Liver (tissue), 9 donors: ENCODE measurements around the gene GFRA1. TPM values are rescaled to one million over a fixed set of nuclear protein-coding genes. Genes with fewer than 3 reads are reported as not detected.

ENCODE experiments used
- DNase-seq: peaks from one replicate; pipeline ENCODE4 v3.0.0-alpha.2; 2017; ENCODE audit warnings: low spot score
- H3K27ac ChIP-seq, 2 donors: one replicate each; pipeline ENCODE4 v1.7.0; 2013; ENCODE audit warnings: inconsistent platforms in 2 of 2, low read length in 2 of 2, control low read depth in 1 of 2, low read depth in 1 of 2, mild to moderate bottlenecking in 1 of 2
- H3K27me3 ChIP-seq, 4 donors: one replicate each; pipeline versions ENCODE4 v1.6.1 to v1.7.0; 2013; ENCODE audit warnings: low read length in 3 of 4, inconsistent platforms in 1 of 4, mild to moderate bottlenecking in 1 of 4, moderate library complexity in 1 of 4; ENCODE audit not compliant: control insufficient read depth in 4 of 4, insufficient read depth in 4 of 4
- H3K36me3 ChIP-seq, 4 donors: one replicate each; pipeline versions ENCODE4 v1.6.1 to v1.7.0; 2013; ENCODE audit warnings: low read length in 3 of 4, mild to moderate bottlenecking in 3 of 4, low read depth in 1 of 4, moderate library complexity in 1 of 4; ENCODE audit not compliant: control insufficient read depth in 4 of 4, insufficient read depth in 3 of 4
- H3K4me1 ChIP-seq, 4 donors: one replicate each; pipeline versions ENCODE4 v1.6.1 to v1.7.0; 2013; ENCODE audit warnings: low read length in 3 of 4, mild to moderate bottlenecking in 3 of 4, moderate library complexity in 1 of 4; ENCODE audit not compliant: control insufficient read depth in 4 of 4, insufficient read depth in 4 of 4
- H3K4me3 ChIP-seq, 3 donors: one replicate each; pipeline versions ENCODE4 v1.6.1 to v1.7.0; 2013; ENCODE audit warnings: low read length in 3 of 3, control low read depth in 1 of 3, low read depth in 1 of 3, mild to moderate bottlenecking in 1 of 3
- H3K9ac ChIP-seq, 2 donors: one replicate each; pipeline ENCODE4 v1.7.0; 2013; ENCODE audit warnings: low read length in 2 of 2, mild to moderate bottlenecking in 2 of 2, moderate library complexity in 2 of 2, control low read depth in 1 of 2, low read depth in 1 of 2
- H3K9me3 ChIP-seq, 4 donors: one replicate each; pipeline versions ENCODE4 v1.6.1 to v1.7.0; 2013; ENCODE audit warnings: low read length in 3 of 4; ENCODE audit not compliant: control insufficient read depth in 4 of 4
- EGR1 ChIP-seq, 2 donors: IDR thresholded peaks; 2 replicates each; pipeline ENCODE4 v1.6.1; 2016 to 2018; ENCODE audit warnings: antibody characterized with exemption in 2 of 2, low read depth in 2 of 2
- FOXA1 ChIP-seq: IDR thresholded peaks from 2 replicates; pipeline ENCODE4 v1.6.1; 2016; ENCODE audit warnings: antibody characterized with exemption
- HNF4A ChIP-seq, 2 donors: conservative IDR thresholded peaks; 2 replicates each; pipeline ENCODE4 v1.6.1; 2016; ENCODE audit warnings: antibody characterized with exemption in 2 of 2, mild to moderate bottlenecking in 2 of 2
- HNF4G ChIP-seq: IDR thresholded peaks from 2 replicates; pipeline ENCODE4 v1.6.1; 2016; ENCODE audit warnings: antibody characterized with exemption
- JUND ChIP-seq, 2 donors: IDR thresholded peaks; 2 replicates each; pipeline ENCODE4 v1.6.1; 2016; ENCODE audit warnings: antibody characterized with exemption in 2 of 2
- NR2F2 ChIP-seq: IDR thresholded peaks from 2 replicates; pipeline ENCODE4 v1.6.1; 2016; ENCODE audit warnings: antibody characterized with exemption
- RAD21 ChIP-seq, 2 donors: IDR thresholded peaks; 2 replicates each; pipeline ENCODE4 v1.6.1; 2016; ENCODE audit warnings: antibody characterized with exemption in 2 of 2, mild to moderate bottlenecking in 2 of 2
- RXRA ChIP-seq, 2 donors: IDR thresholded peaks; 2 replicates each; pipeline ENCODE4 v1.6.1; 2017 to 2018; ENCODE audit warnings: antibody characterized with exemption in 2 of 2, mild to moderate bottlenecking in 1 of 2
- SP1 ChIP-seq: IDR thresholded peaks from 2 replicates; pipeline ENCODE4 v1.6.1; 2018; ENCODE audit warnings: antibody characterized with exemption, mild to moderate bottlenecking
- TAF1 ChIP-seq: conservative IDR thresholded peaks from 2 replicates; pipeline ENCODE4 v1.6.1; 2016; ENCODE audit warnings: antibody characterized with exemption, mild to moderate bottlenecking
- ZBTB33 ChIP-seq: IDR thresholded peaks from 2 replicates; pipeline ENCODE4 v1.6.1; 2016; ENCODE audit warnings: antibody characterized with exemption
- WGBS: extraction: QIAGEN DNeasy Blood & Tissue Kit; methylation state at CpG from one replicate; pipeline ENCODE4 v1.1.7; 2013; 5-methylcytosine and 5-hydroxymethylcytosine counted together
- polyA plus RNA-seq, 2 donors: library from polyadenylated mRNA; stranded (reverse) in 1 of 2; unstranded in 1 of 2; fragments of 200-250 nt in 1 of 2; fragments of >200 nt in 1 of 2; fragmentation: Nextera tagmentation in 1 of 2; extraction: Ambion mirVana in 1 of 2; gene quantifications; one replicate each; pipeline versions ENCODE4 v1.2.1 to v1.2.3, GENCODE V29; 2013 to 2015
- total RNA-seq, 2 donors: library from RNA; depleted of rRNA; stranded (reverse); fragments of >200 nt; gene quantifications; one replicate each; pipeline ENCODE4 v1.2.3, GENCODE V29; 2014
- TF ChIP-seq, protein P1 (sequence below): fragments of 150-350 bp; IDR thresholded peaks from 2 replicates; pipeline ENCODE4 v1.5.1; 2017; ENCODE audit warnings: improper control_type of control experiment, low read depth, low read length; ENCODE audit not compliant: missing input control
- TF ChIP-seq, protein P2 (sequence below): IDR thresholded peaks from 2 replicates; pipeline ENCODE4 v1.6.1; 2016; ENCODE audit warnings: antibody characterized with exemption, mild to moderate bottlenecking
- TF ChIP-seq, protein P3 (sequence below): IDR thresholded peaks from 2 replicates; pipeline ENCODE4 v1.6.1; 2016; ENCODE audit warnings: antibody characterized with exemption
- donor health status: healthy.
- donor health status: healthy.
- donor health status: healthy.
- donor health status: healthy.
- donor health status: healthy.

Gene GFRA1
- total and polyA plus RNA-seq, 4 donors = 14.2 to 53.6 (median 17.8) TPM

DNA sequence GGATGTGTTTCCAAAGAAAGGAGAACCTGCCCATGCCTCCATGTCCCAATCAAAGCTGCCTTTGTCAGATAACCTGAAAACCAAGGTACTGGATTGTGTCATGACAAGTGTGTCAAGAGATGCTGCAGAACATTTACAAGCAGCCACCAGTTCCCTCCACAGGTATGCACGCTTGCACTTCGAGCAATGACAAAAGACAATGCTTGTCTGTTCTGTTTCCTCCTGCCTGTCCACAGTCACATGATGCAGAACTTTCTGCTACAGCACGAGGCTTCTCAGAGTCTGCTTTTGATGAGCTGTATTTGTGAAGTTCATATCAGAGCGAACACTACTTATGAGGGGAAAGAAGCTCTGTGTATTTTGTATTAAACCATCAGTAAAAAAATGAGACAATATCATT, 209.9 kb downstream of the GFRA1 start:
- WGBS = 83% methylated on average over 4 of the region's 4 CpGs
- Histone ChIP-seq H3K27ac (no peak overlapping the region), H3K27me3 (no peaks in the 10 kb centered on the region), H3K9ac (no peak overlapping the region), H3K4me1 (peaks cover 1 to 12% (median 6%) of the 10 kb centered on the region in 4 donors), H3K36me3 (peaks cover 2 to 17% (median 2%) of the 10 kb centered on the region in 4 donors), H3K9me3 (no peaks in the 10 kb centered on the region), H3K4me3 (no peak overlapping the region)
- no peak for DNase-seq
- TF ChIP-seq, protein P1, sequence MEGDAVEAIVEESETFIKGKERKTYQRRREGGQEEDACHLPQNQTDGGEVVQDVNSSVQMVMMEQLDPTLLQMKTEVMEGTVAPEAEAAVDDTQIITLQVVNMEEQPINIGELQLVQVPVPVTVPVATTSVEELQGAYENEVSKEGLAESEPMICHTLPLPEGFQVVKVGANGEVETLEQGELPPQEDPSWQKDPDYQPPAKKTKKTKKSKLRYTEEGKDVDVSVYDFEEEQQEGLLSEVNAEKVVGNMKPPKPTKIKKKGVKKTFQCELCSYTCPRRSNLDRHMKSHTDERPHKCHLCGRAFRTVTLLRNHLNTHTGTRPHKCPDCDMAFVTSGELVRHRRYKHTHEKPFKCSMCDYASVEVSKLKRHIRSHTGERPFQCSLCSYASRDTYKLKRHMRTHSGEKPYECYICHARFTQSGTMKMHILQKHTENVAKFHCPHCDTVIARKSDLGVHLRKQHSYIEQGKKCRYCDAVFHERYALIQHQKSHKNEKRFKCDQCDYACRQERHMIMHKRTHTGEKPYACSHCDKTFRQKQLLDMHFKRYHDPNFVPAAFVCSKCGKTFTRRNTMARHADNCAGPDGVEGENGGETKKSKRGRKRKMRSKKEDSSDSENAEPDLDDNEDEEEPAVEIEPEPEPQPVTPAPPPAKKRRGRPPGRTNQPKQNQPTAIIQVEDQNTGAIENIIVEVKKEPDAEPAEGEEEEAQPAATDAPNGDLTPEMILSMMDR = no peak
- TF ChIP-seq, protein P2, sequence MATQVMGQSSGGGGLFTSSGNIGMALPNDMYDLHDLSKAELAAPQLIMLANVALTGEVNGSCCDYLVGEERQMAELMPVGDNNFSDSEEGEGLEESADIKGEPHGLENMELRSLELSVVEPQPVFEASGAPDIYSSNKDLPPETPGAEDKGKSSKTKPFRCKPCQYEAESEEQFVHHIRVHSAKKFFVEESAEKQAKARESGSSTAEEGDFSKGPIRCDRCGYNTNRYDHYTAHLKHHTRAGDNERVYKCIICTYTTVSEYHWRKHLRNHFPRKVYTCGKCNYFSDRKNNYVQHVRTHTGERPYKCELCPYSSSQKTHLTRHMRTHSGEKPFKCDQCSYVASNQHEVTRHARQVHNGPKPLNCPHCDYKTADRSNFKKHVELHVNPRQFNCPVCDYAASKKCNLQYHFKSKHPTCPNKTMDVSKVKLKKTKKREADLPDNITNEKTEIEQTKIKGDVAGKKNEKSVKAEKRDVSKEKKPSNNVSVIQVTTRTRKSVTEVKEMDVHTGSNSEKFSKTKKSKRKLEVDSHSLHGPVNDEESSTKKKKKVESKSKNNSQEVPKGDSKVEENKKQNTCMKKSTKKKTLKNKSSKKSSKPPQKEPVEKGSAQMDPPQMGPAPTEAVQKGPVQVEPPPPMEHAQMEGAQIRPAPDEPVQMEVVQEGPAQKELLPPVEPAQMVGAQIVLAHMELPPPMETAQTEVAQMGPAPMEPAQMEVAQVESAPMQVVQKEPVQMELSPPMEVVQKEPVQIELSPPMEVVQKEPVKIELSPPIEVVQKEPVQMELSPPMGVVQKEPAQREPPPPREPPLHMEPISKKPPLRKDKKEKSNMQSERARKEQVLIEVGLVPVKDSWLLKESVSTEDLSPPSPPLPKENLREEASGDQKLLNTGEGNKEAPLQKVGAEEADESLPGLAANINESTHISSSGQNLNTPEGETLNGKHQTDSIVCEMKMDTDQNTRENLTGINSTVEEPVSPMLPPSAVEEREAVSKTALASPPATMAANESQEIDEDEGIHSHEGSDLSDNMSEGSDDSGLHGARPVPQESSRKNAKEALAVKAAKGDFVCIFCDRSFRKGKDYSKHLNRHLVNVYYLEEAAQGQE = no peak
- TF ChIP-seq SP1 (no peak), RAD21 (IDR thresholded peaks at IDR 0.05) (no peak), EGR1 (IDR thresholded peaks at IDR 0.05; ENCODE audit: low read depth in 2 of 2) (no peak), ZBTB33 (no peak), JUND (IDR thresholded peaks at IDR 0.05) (no peak)
- TF ChIP-seq, protein P3, sequence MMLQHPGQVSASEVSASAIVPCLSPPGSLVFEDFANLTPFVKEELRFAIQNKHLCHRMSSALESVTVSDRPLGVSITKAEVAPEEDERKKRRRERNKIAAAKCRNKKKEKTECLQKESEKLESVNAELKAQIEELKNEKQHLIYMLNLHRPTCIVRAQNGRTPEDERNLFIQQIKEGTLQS = no peak

DNA sequence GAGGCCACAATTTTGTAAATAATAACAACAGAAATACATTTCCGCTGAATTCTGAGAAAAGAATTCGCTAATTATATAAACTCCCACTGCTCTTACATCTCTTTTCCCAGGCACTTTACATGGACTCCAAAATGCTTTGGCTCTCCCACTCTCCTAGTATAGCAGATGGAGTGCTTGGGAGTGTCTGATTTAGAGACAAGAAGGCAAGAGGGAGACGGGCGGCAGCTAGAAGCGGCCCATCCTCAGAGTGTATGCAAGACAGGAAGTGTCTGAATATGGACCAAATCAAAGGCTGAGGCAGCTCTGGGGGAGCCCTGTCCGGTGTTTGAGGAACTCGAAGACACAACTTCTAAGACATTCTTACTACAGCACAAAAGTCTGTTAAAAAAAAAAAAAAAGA, 212.1 kb downstream of the GFRA1 start:
- Histone ChIP-seq H3K4me1 (peaks cover 5 to 31% (median 24%) of the 10 kb centered on the region in 4 donors), H3K36me3 (peaks cover 2 to 17% (median 2%) of the 10 kb centered on the region in 4 donors), H3K4me3 (no peak overlapping the region), H3K9me3 (no peaks in the 10 kb centered on the region), H3K27ac (no peak overlapping the region), H3K27me3 (no peaks in the 10 kb centered on the region), H3K9ac (no peak overlapping the region)
- DNase-seq = no peak
- 85% methylated on average over 7 of the region's 7 CpGs for WGBS
- TF ChIP-seq FOXA1 (no peak), SP1 (no peak), RXRA (IDR thresholded peaks at IDR 0.05) (no peak), NR2F2 (no peak), HNF4A (conservative IDR thresholded peaks at IDR 0.05) (no peak), HNF4G (no peak), JUND (IDR thresholded peaks at IDR 0.05) (no peak), TAF1 (no peak)
- TF ChIP-seq, protein P3 = no peak
- TF ChIP-seq, protein P2 = no peak
